K562 (cell line): ENCODE measurements around the gene HVCN1. TPM values are rescaled to one million over a fixed set of nuclear protein-coding genes. Genes with fewer than 3 reads are reported as not detected.

ENCODE experiments used
- ATAC-seq: fragments of 200-7000 bp; cut with Tn5 transposase; 3 replicates; pipeline ENCODE4 v1.9.1; 2020; ENCODE audit warnings: moderate library complexity
- BruUV-seq: library from RNA; stranded (reverse); fragments of 400-500 nt; replicated peaks from 2 replicates; lab custom pipeline; 2021; lab: Mats Ljungman, UMichigan
- CTCF ChIA-PET: fragments of 300-600 bp; formaldehyde crosslinking; extraction: SDS; loops from one replicate; lab custom pipeline; 2021; ENCODE audit warnings: low intra/inter-chr PET ratio; lab: Yijun Ruan, JAX
- POLR2A ChIA-PET: fragments of 300-600, 350-650 bp; sonication (Branson Sonifier 250); formaldehyde crosslinking; extraction: SDS; loops from one replicate; lab custom pipeline; 2021; ENCODE audit warnings: antibody characterized with exemption, inconsistent platforms; lab: Yijun Ruan, JAX
- DNase-seq, 4 experiments: peaks; one replicate each; pipeline versions ENCODE4 v3.0.0 to v3.0.0-alpha.2; 2011 to 2018; ENCODE audit warnings: low spot score in 3 of 4, mixed read lengths in 3 of 4; ENCODE audit errors: extremely low read depth in 1 of 4
- FAIRE-seq: peaks from 2 replicates; lab custom pipeline; 2011; peaks lifted over from hg19 to GRCh38; lab: Jason Lieb, UNC
- H2AFZ ChIP-seq: 2 replicates; pipeline ENCODE4 v1.6.0; 2011; ENCODE audit warnings: low read depth, low read length, control low read depth, inconsistent platforms
- H3K27ac ChIP-seq: fragments of 200-600 bp; 3 replicates; pipeline ENCODE4 v1.8.0; 2011; ENCODE audit warnings: low read depth, mild to moderate bottlenecking, control low read depth, inconsistent platforms, low read length, moderate library complexity, mixed read lengths; ENCODE audit errors: extremely low read depth
- H3K27me3 ChIP-seq, 2 experiments: fragments of 300-600 bp in 1 of 2; 2 replicates in 1 of 2; 3 replicates in 1 of 2; pipeline versions ENCODE4 v1.6.0 to v1.8.0; 2011; ENCODE audit warnings: inconsistent platforms in 2 of 2, low read length in 2 of 2, mild to moderate bottlenecking in 1 of 2, mixed read lengths in 1 of 2, moderate library complexity in 1 of 2; ENCODE audit not compliant: control insufficient read depth in 2 of 2, insufficient read depth in 2 of 2
- H3K36me3 ChIP-seq: fragments of 300-600 bp; 3 replicates; pipeline ENCODE4 v1.8.0; 2011; ENCODE audit warnings: mild to moderate bottlenecking, low read length, inconsistent platforms; ENCODE audit not compliant: control insufficient read depth, insufficient read depth
- H3K4me1 ChIP-seq, 2 experiments: fragments of 200-600 bp in 1 of 2; replicated peaks in 1 of 2; 2 replicates in 1 of 2; 3 replicates in 1 of 2; pipeline versions ENCODE4 v1.5.1 to v1.8.0; 2011; ENCODE audit warnings: inconsistent platforms in 2 of 2, low read length in 2 of 2, mild to moderate bottlenecking in 1 of 2, mixed read lengths in 1 of 2, moderate library complexity in 1 of 2; ENCODE audit not compliant: control insufficient read depth in 2 of 2, insufficient read depth in 2 of 2
- H3K4me2 ChIP-seq: 2 replicates; pipeline ENCODE4 v1.6.1; 2011; ENCODE audit warnings: low read length, control low read depth, inconsistent platforms, mixed read lengths; ENCODE audit not compliant: insufficient read depth
- H3K4me3 ChIP-seq: fragments of 200-600 bp; sonication (generic), shearing (Covaris generic); 2 replicates; pipeline ENCODE4 v1.5.1; 2016; ENCODE audit warnings: control low read depth, inconsistent platforms
- H3K79me2 ChIP-seq: fragments of 200-600 bp; 3 replicates; pipeline ENCODE4 v1.8.0; 2011; ENCODE audit warnings: low read length, inconsistent platforms; ENCODE audit not compliant: control insufficient read depth, insufficient read depth
- H3K9ac ChIP-seq, 2 experiments: 2 replicates each; pipeline versions ENCODE4 v1.6.0 to v1.6.1; 2011; ENCODE audit warnings: low read depth in 2 of 2, low read length in 2 of 2, control low read depth in 1 of 2, inconsistent platforms in 1 of 2, mild to moderate bottlenecking in 1 of 2, mixed read lengths in 1 of 2; ENCODE audit not compliant: insufficient read depth in 1 of 2
- H3K9me1 ChIP-seq: one replicate; pipeline ENCODE4 v1.6.0; 2011; ENCODE audit warnings: inconsistent platforms, mild to moderate bottlenecking, low read length, moderate library complexity; ENCODE audit not compliant: control insufficient read depth, insufficient read depth
- H3K9me3 ChIP-seq: replicated peaks from 2 replicates; pipeline ENCODE4 v1.5.1; 2011; ENCODE audit warnings: low read depth, low read length, inconsistent platforms; ENCODE audit not compliant: control insufficient read depth, insufficient read depth
- H4K20me1 ChIP-seq: replicated peaks from 2 replicates; pipeline ENCODE4 v1.6.1; 2011; ENCODE audit warnings: low read length, inconsistent platforms, mixed read lengths; ENCODE audit not compliant: control insufficient read depth, insufficient read depth
- CBFA2T3 ChIP-seq: fragments of 450-650 bp; IDR thresholded peaks from 2 replicates; pipeline ENCODE4 v1.6.1; 2017
- KDM1A ChIP-seq, 2 experiments: fragments of 450-650 bp; IDR thresholded peaks; 2 replicates each; pipeline ENCODE4 v1.6.1; 2016; ENCODE audit warnings: mild to moderate bottlenecking in 2 of 2
- KLF10 ChIP-seq: fragments of 250-450 bp; sonication (Bioruptor Pico); IDR thresholded peaks from 2 replicates; pipeline ENCODE4 v1.6.1; 2021; ENCODE audit warnings: matching md5 sums
- NFATC3 ChIP-seq: fragments of 450-650 bp; IDR thresholded peaks from 2 replicates; pipeline ENCODE4 v1.6.1; 2017; ENCODE audit warnings: mild to moderate bottlenecking
- ZNF224 ChIP-seq: sonication (generic); formaldehyde crosslinking; IDR thresholded peaks from 2 replicates; pipeline ENCODE4 v1.8.0; 2022; ENCODE audit warnings: mild to moderate bottlenecking, missing genetic modification reagents
- ZNF316 ChIP-seq: fragments of 450-650 bp; IDR thresholded peaks from 2 replicates; pipeline ENCODE4 v1.6.1; 2016
- ZNF766 ChIP-seq: fragments of 200-800 bp; sonication (Bioruptor generic); conservative IDR thresholded peaks from 2 replicates; pipeline ENCODE4 v1.6.1; 2016; ENCODE audit warnings: missing genetic modification characterization, missing compliant biosample characterization
- WGBS: fragments of 100-300 bp; shearing (Covaris generic); methylation state at CpG from one replicate; pipeline ENCODE4 v1.1.6; 2016; ENCODE audit warnings: low coverage, mixed read lengths; ENCODE audit not compliant: insufficient coverage; ENCODE audit errors: missing lambda C conversion rate; 5-methylcytosine and 5-hydroxymethylcytosine counted together
- in situ Hi-C: fragments of 300-500 bp; cut with MboI; formaldehyde crosslinking; loops from 4 replicates; pipeline ENCODE4 v1.15.0; 2018; ENCODE audit warnings: inconsistent platforms, mixed read lengths
- intact Hi-C: fragments of 100-400 bp; cut with micrococcal nuclease; formaldehyde crosslinking; loops from 2 replicates; pipeline ENCODE4 v1.14.2; 2022
- polyA plus RNA-seq, 8 experiments: library from polyadenylated mRNA; depleted of rRNA in 4 of 8; stranded (reverse) in 5 of 8; unstranded in 3 of 8; fragments of >200 nt; fragmentation: Nextera tagmentation in 2 of 8; fragmentation: Illumina TruSeq in 1 of 8; extraction: Ambion mirVana in 2 of 8; extraction: Trizol in 1 of 8; gene quantifications; 2 replicates each; pipeline versions ENCODE4 v1.2.1 to v1.2.3, GENCODE V29; 2011 to 2014; ENCODE audit warnings: inconsistent platforms in 1 of 8, missing spikeins in 1 of 8
- total RNA-seq, 7 experiments: library from RNA; depleted of rRNA in 6 of 7; stranded (reverse); fragments of >200 nt in 6 of 7; fragmentation: Illumina TruSeq in 2 of 7; extraction: Trizol in 2 of 7; gene quantifications; 2 replicates each; pipeline versions ENCODE4 v1.2.1 to v1.2.3, GENCODE V29; 2011 to 2021; ENCODE audit warnings: low replicate concordance in 1 of 7
- TF ChIP-seq, protein P1 (sequence below): sonication (generic); formaldehyde crosslinking; IDR thresholded peaks from 2 replicates; pipeline ENCODE4 v1.9.0; 2022; ENCODE audit warnings: mild to moderate bottlenecking, missing genetic modification reagents
- TF ChIP-seq, protein P2 (sequence below): fragments of 250-450 bp; sonication (Bioruptor Pico); IDR thresholded peaks from 2 replicates; pipeline ENCODE4 v1.5.0; 2021
- TF ChIP-seq, protein P3 (sequence below): sonication (generic); formaldehyde crosslinking; IDR thresholded peaks from 2 replicates; pipeline ENCODE4 v1.8.0; 2022; ENCODE audit warnings: mild to moderate bottlenecking, missing genetic modification reagents
- TF ChIP-seq, protein P4 (sequence below): fragments of 450-650 bp; IDR thresholded peaks from 2 replicates; pipeline ENCODE4 v1.7.1; 2018; ENCODE audit warnings: mild to moderate bottlenecking, low read depth; ENCODE audit not compliant: partially characterized antibody

The HVCN1 gene
- total and polyA plus RNA-seq, 9 of the 15 experiments (the other 6 are each of a cell fraction or from before 2014, with no cell fraction given): 0.21 to 1.4 (median 0.74) TPM

- in situ Hi-C loops: no loop called here
- 12% methylated on average over 10 of the region's 11 CpGs for WGBS
- ChIA-PET CTCF (no interaction called here), POLR2A (interaction anchor here (0.7 to 1.6 kb wide), 5 partner anchors 9 to 550 kb away, joined by 3 to 6 read pairs (median 3); no protein-coding TSS in a partner anchor)
- no peak for DNase-seq
- Histone ChIP-seq H3K9me1 (no peaks in the 10 kb centered on the region), H4K20me1 (no peaks in the 10 kb centered on the region), H3K4me2 (no peak overlapping the region), H2AFZ (no peak overlapping the region), H3K36me3 (no peaks in the 10 kb centered on the region), H3K27ac (no peak overlapping the region), H3K79me2 (no peaks in the 10 kb centered on the region), H3K9me3 (no peaks in the 10 kb centered on the region), H3K27me3 (peaks cover 21 to 55% of the 10 kb centered on the region in 2 experiments; a peak in 4 of 5 replicates), H3K9ac (peak overlapping the region in 1 of 2 experiments; percentile 20; a peak in 1 of 4 replicates), H3K4me3 (no peak overlapping the region), H3K4me1 (peaks cover 0 to 3% of the 10 kb centered on the region in 2 experiments; a peak in 1 of 5 replicates)
- BruUV-seq: no TSS peak
- no peak for FAIRE-seq
- ATAC-seq: no peak
- intact Hi-C loops: no loop called here
- no peak for TF ChIP-seq ZNF224 (CRISPR knock-in tag)
- no peak for TF ChIP-seq NFATC3
- no peak for TF ChIP-seq ZNF316
- TF ChIP-seq, protein P1, sequence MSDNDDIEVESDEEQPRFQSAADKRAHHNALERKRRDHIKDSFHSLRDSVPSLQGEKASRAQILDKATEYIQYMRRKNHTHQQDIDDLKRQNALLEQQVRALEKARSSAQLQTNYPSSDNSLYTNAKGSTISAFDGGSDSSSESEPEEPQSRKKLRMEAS (CRISPR knock-in tag): no peak
- TF ChIP-seq CBFA2T3: no peak
- TF ChIP-seq, protein P2, sequence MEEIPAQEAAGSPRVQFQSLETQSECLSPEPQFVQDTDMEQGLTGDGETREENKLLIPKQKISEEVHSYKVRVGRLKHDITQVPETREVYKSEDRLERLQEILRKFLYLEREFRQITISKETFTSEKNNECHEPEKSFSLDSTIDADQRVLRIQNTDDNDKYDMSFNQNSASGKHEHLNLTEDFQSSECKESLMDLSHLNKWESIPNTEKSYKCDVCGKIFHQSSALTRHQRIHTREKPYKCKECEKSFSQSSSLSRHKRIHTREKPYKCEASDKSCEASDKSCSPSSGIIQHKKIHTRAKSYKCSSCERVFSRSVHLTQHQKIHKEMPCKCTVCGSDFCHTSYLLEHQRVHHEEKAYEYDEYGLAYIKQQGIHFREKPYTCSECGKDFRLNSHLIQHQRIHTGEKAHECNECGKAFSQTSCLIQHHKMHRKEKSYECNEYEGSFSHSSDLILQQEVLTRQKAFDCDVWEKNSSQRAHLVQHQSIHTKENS (CRISPR knock-in tag): no peak
- TF ChIP-seq KLF10: no peak
- TF ChIP-seq, protein P3, sequence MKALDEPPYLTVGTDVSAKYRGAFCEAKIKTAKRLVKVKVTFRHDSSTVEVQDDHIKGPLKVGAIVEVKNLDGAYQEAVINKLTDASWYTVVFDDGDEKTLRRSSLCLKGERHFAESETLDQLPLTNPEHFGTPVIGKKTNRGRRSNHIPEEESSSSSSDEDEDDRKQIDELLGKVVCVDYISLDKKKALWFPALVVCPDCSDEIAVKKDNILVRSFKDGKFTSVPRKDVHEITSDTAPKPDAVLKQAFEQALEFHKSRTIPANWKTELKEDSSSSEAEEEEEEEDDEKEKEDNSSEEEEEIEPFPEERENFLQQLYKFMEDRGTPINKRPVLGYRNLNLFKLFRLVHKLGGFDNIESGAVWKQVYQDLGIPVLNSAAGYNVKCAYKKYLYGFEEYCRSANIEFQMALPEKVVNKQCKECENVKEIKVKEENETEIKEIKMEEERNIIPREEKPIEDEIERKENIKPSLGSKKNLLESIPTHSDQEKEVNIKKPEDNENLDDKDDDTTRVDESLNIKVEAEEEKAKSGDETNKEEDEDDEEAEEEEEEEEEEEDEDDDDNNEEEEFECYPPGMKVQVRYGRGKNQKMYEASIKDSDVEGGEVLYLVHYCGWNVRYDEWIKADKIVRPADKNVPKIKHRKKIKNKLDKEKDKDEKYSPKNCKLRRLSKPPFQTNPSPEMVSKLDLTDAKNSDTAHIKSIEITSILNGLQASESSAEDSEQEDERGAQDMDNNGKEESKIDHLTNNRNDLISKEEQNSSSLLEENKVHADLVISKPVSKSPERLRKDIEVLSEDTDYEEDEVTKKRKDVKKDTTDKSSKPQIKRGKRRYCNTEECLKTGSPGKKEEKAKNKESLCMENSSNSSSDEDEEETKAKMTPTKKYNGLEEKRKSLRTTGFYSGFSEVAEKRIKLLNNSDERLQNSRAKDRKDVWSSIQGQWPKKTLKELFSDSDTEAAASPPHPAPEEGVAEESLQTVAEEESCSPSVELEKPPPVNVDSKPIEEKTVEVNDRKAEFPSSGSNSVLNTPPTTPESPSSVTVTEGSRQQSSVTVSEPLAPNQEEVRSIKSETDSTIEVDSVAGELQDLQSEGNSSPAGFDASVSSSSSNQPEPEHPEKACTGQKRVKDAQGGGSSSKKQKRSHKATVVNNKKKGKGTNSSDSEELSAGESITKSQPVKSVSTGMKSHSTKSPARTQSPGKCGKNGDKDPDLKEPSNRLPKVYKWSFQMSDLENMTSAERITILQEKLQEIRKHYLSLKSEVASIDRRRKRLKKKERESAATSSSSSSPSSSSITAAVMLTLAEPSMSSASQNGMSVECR (CRISPR knock-in tag): no peak
- TF ChIP-seq KDM1A (IDR thresholded peaks at IDR 0.05): no peak
- no peak for TF ChIP-seq ZNF766 (CRISPR knock-in tag)
- TF ChIP-seq, protein P4, sequence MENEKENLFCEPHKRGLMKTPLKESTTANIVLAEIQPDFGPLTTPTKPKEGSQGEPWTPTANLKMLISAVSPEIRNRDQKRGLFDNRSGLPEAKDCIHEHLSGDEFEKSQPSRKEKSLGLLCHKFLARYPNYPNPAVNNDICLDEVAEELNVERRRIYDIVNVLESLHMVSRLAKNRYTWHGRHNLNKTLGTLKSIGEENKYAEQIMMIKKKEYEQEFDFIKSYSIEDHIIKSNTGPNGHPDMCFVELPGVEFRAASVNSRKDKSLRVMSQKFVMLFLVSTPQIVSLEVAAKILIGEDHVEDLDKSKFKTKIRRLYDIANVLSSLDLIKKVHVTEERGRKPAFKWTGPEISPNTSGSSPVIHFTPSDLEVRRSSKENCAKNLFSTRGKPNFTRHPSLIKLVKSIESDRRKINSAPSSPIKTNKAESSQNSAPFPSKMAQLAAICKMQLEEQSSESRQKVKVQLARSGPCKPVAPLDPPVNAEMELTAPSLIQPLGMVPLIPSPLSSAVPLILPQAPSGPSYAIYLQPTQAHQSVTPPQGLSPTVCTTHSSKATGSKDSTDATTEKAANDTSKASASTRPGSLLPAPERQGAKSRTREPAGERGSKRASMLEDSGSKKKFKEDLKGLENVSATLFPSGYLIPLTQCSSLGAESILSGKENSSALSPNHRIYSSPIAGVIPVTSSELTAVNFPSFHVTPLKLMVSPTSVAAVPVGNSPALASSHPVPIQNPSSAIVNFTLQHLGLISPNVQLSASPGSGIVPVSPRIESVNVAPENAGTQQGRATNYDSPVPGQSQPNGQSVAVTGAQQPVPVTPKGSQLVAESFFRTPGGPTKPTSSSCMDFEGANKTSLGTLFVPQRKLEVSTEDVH: no peak
These were observed 32.8 kb downstream of the HVCN1 start for GRCh38 chr12:110656071-110656655.
